OCI-M2 (cell line): ENCODE measurements around the gene ARL4C.

ENCODE experiments used
- DNase-seq: peaks from one replicate; lab custom pipeline; 2025; ENCODE audit not compliant: unreplicated experiment; lab: John Stamatoyannopoulos, UW

ARL4C gene

DNA sequence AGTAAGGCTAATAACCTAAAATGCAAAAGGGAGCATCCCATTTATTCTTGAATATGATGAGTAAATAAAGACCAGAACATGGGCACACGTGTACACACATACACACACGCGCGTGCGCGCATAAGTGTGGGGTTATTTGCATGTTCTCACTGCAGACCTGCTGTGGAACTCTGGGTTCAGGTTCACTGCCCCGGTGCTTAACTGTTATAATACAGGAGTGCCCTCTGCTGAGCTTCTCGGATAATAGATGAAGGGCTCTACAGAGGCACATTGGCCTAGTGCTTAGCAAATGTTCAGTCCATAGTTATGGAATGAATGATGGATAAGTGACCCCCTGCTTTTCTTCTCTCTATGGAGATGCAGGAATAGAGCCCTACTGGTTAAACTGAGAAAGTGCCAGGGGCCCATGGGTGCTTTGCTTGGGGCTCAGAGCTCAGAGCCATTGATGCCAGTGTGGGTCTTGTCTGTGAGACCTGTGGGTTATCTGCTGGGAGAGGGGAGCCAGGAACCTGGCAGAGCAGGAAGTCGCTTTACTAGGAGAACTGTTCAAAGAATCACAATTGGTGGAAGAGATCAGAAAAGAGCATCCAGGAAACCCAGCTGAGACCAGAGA is 3.6 kb upstream of the ARL4C start:
- no peak for DNase-seq

DNA sequence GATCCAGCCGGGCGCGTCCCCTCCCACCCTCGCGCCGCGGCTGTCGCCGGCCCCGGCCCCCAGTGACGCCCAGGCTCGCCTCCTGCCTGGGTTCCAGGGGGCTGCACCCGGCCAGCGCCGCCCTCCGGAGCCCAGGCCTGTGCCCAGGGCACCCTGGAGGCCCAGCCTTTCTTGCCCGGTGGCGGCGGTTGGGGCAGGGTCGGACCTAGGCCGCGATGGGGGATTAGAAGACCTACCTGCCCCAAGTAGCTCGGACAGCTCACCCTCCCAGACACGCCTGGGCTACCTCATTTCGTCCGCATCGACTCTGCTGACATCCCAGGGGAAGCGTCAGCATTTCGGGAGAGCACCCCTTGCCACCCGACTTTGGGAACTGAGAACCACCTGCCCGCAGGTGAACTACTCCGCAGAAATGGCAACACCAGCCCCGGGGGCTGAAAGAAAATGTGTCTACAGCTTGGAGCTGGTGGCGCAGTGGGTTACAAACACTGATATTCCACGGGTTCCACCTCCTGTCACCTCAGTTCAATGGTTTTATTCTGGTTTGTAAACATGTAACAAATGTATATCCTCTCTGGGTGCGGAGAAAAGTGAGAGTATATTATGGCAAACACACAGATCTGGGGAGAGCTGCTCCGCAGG is 834 bp upstream of the ARL4C start:
- no peak for DNase-seq

DNA sequence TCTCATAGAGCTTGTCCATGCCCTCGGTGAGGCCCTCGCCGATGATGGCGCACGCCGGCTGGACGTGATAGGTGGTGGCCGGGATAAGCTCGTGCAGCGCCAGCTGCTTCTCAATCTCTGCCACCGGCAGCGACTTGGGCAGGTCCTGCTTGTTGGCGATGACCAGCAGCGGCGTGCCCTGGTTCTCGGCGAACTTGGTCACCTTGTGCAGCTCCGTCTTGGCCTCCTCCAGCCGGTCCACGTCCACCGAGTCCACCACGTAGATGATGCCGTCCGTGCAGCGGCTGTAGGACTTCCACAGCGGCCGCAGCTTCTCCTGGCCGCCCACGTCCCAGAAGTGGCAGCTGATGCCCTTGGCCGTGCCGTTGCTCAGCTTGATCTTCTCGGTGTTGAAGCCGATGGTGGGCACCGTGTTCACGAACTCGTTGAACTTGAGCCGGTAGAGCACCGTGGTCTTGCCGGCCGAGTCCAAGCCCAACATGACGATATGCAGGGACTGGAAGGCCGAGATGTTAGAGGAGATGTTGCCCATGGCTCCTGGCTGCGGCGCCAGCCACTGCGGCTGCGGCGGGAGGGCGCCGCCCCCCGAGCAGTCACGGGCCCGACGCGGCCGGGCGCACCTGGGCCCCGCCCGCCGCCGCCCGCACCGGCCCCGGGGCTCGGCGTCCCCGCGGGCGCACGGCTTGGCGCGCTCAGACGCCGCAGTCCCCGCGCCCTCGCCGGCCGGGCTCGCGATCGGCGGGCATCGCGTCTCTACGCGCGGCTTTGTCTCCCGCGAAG is 636 bp downstream of the ARL4C start:
- DNase-seq, result no peak

DNA sequence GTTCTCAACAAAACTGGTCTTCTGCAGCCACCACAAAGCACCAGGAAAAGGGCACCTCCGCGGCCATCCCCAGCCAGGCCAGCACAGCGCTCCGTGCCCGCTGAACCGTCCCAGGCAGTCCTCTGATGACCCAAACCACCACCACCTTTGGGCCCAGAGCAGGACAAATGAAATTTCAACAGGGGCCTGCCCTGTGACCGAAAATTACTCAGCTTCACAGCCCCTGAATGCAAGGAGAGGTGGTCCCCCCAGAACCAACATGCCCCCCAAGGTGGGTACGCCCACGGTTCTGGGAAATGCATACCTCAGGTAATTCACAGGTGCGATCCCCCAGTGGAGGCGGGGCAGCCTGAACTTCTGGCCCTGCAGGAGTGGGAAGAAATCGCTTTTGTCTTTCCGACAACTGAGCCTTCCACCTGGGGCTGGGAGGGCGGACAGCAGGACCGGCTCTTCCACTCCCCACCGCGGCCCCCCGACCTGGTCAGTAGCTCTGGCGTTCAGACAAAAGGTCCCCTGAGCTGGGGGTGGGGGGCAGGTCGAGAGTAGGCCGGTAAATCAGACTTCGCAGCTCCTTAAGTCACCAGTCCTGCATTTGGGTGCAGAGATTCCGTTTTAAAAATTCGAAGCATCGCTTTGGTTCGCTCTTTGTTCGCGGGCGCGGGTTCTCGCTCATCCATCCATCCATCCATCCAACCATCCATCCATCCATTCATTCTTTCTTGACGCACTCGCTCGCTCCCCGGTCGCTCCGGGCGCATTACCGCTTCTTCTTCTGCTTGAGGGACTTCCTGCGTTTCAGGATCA is 1.4 kb downstream of the ARL4C start:
- no peak for DNase-seq

DNA sequence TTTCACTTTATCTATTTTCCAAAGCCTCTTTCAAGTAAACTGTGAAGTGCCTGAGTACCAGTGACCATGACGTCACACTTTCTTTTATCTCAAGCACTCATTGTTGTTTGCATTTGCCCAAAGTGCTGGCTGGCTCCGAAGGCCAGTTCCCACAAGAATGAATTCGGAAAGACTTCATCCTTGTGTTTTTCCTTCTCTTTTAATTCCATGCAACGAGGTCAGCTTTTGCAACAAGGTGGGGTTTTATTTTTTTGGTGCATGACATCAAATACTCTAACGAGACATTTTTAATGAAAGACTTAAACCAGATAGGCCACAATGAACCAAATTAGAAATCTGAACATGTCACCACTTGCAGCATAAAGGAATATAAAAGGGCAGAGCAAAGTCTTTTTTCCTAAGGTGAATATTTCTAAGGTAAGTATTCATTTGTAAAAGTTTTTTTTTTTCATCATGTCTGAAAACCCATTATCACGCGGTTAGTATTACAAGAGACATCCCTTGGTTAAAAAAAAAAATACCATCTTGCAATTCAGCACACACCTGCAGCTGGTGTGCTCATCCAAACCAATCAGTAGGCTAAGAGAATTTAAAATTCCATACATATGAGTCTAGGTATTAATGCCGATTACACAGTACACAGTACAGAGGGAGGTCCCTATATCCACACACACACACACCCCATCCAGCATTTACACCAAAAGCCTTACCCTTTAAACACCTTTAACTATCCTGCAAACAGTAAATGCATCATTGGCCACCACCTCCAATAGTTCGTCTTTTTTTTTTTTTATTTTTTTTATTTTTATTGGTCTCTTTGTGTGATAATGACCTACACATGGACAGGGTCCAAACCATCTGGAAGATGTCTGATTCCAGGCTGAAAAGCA is 2.3 kb downstream of the ARL4C start:
- no peak for DNase-seq

DNA sequence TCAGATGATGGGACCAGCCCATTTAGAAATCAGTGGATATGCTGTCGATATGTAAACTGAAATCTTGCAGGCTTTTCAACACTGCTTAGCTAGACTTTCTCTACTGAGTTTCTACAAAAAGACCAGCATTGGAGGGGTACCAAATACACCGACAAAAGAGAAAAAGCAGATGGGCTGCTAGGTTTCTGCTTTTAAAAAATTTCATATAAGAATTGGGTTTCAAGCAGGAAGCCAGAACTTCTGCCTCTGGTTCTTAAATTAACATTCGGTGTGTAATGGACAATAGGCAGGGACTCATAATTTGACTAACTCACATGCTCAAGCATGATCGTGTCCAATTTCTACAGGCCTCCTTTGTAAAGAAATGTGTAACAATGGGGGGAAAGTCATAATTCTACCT is 3.1 kb downstream of the ARL4C start:
- DNase-seq, result no peak

DNA sequence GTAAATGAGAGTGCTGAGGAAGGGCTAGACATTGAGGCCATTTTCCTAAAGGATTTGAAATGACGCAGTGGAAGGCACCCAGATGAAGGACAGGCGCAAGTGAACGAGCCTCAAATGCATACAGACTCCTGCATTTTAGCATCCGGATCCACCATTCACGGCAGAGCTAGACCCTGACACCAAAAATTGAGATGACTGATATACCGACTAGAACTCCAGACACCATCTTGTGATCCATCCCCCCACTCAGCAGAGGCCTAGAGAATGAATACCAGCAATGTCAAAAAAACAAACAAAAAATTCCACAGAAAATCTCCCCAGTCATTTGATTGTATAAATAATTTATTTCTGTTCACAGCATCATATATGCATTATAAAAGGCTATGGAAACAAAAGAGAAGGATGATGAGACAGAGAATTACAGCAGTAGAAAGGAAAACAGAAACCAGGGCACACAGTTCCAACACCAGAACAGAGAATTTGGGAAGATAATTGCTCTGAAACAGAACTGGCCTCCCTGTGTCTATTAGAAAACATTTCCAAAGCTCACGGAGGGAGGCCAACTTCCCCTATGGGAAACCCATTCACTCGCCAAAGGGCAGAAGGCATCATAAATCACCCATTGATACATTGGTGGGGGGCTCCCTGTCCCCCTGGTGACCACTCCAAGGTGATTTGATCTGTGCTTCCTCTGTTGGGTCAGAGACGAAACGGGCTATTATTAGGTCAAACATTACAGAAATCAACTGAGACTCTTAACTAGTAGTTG is 4.0 kb downstream of the ARL4C start:
- DNase-seq, result no peak

DNA sequence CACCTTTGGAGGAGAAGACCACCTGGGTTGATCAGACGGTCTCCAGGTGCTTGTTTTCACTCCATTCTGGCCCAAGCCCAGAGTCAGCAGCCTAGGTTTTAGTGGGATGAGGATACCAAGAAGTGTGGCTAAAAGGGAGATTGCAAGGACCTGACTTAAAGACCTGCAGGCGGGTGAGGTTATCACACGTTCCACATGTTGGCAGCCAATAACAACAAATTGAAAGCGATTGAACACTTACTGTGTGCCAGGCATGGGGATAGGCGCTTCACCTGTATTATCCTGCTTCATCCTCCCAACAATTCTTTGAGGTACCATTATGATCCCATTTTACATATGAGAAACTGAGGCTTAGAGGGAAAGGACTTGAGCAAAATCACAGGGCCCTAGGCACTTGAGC is 5.0 kb downstream of the ARL4C start:
- no peak for DNase-seq

DNA sequence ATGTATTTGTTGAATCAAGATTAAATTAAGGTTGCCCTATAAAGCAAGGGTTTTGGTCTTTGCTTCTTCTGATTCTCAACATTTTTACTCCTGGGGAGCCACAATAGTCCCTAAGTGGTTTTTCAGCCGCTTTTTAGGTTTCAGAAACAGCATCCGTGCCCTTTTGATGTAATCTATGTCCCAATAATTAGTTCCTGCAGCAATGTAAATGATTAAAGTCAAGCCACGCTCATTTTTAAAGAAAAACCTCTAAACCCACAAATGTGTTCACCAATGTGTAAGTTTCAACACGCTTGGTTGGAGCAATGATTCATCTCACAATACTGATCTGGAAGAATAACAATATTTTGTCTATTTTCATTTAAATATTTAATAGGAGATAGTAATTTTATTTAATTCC is 5.6 kb downstream of the ARL4C start:
- DNase-seq, result no peak

DNA sequence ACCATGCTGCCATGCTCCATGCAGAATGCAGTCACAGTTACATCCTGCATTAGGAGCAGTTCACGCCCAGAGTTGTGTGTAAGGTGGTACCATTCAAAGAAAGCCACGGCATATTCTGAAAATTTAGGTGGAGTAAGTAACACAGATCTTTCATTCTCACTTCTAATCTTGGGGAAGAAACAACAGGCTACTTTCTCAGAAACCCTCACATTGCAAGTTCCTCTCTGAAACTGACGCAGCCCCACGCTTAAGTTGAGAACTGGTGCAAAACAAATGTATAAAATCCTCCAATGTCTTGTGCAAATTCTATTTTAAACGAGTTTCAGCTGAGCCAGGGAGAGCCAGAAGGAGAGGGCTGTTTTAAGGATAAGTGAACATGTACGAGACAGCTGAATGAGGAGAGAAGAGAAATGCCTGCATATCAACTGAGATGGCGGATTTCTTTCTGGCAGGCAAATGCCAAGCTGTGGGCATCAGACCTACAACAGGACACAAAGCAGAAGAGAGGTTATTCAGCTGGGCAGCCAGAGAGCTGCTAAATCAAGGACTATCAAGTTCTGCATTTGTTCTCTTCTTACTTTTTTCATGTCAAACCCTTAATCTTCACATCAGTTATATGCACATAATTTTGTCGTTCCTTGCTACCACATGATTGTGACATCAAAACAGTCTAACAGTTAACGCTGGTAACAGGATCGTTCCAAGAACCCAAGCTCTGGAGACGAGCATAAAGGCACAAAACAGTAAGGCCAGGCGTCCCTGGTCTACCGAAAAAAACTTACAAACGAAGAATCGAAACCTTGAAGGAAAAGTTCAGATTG is 6.4 kb downstream of the ARL4C start:
- DNase-seq, result no peak

DNA sequence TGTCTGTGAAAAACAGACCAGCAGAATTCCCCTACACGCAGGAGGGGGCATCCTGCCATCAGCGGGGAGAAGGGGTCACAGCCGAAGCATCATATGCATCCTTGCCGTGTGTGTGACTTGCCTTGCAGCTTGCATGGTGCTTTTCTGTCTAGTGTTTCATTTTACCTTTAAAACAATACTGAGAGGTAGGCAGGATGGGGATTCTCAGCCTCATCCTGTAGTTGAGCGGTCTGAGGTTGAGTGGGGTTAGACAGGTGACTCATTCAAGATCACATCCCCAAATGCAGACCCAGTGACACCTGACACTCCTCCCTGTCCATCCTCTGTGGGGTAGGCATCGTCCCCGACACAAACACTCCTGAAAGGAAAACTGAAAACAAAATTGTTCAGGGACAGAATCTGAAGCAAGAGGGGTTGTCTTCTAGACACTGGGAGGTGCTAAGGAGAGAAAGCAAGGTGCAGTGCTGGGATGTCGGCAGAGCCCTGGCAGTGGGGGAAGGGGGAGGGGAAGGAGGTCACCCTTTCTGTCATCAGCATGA is 7.9 kb downstream of the ARL4C start:
- no peak for DNase-seq

DNA sequence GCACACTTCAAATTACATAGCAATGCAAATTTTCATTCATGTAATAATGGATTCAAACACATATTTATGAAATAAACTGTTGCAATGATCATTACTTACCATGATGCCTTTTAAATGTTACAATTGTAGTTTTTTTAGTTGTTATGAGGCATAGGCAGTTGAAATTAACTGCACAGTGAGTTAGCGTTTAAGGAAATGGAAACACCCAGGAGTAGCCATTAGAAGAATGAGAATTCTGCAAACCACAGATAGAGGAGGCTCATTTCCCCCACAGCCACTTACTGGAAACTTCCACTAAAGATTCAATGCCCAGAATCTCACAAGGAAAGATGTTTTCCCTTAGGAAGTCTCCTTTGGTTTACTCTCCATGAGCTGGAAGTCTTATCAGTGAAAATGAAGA is 8.4 kb downstream of the ARL4C start:
- DNase-seq, result no peak

DNA sequence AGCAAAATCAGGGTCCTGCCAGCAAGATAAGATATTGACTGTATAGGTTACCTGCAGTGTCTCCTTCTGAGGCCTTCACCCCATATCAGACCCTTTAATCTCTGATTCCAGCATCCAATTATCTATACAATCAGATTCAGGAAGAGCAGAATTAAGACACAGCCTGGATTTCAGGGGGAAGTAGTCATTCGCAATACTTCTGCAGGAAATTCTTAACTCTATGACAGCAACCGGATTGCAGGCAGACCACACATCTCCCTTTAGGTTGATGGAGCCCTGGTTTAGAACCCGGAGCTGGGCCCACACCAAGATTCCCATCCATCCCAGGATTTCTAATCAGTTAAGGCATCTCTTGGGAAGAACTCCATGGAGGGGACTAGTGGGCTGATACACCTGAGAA is 9.5 kb downstream of the ARL4C start:
- DNase-seq, result no peak

DNA sequence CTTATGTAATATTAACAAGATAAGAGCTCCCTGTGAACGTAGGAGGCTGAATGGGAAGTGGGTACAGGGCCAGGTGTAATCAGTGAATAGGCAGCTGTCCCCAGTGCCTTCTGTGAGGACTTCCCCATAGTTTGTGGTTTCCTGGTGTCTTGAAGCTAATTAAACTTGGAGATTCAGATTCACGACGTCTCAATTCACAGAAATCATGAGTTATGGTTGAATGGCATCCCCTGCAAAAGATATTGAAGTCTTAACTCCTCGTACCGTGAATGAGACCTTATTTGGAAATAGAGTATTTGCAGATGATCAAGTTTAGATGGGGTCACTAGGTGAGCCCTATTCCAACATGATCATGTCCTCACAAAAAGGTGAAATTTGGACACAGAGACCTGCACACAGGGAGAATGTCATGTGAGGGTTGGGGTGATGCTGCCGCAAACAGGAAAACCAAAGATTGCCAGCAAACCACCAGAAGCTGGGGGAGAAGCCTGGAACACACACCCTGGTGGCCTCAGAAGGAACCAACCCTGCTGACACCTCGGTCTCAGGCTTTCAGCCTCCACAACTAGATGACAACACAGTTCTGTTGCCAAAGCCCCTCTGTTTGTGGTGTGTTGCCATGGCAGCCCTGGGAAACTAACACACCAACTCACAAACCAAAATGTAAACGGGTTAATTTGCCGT is 13.2 kb downstream of the ARL4C start:
- DNase-seq, result no peak

DNA sequence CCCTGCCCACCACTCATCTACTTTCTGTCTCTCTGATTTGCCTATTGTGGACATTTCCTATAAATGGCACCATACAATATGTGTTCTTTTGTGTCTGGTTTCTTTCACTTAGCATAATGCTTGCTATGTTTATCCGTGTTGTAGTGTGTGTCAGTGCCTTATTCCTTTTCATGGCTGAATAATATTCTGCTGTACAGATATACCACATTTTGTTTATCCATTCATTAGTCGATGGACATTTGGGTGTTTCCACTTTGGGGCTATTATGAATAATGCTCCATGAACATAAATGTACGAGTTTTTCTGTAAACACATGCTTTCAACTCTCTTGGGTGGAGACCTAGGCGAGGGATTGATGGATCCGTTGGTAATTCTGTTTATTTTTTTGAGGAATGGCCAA is 15.6 kb downstream of the ARL4C start:
- no peak for DNase-seq

DNA sequence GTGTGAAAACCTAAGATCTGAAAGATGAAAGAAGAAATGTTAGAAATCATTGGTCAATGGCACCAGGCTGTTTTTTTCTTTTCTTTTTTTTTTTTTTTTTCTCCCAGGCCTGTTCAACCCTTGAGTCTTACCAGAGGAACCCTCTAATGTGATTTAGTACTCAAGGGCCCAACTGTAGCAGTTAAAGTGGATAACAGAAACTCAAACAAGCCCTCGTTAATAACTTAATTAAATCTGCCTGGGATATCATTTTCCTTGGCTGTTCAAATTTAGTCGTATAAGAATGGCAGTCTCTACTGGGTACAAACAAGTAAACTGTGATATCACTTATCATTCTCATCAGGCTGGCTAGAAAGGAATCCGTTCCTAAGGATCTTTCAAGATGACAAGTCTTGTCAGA is 16.5 kb downstream of the ARL4C start:
- no peak for DNase-seq

DNA sequence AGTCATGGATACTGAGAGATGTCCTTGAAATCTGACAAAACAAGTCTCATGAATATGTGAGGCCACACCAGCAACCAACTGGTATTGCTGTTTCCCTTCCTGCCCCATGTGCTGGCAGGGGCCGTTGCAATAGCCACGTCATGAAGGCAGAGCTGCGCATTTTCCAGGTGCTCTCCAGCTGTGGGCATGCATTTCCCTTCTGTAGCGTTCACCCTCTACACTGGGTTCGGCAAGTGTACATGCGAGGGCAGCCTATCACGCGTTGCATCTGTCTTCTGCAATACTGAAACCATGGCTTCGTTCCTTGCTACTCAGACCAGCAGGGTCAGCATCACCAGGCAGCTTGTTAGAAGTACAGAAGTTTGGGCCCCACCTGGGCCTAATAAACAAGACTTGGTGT is 17.4 kb downstream of the ARL4C start:
- no peak for DNase-seq

DNA sequence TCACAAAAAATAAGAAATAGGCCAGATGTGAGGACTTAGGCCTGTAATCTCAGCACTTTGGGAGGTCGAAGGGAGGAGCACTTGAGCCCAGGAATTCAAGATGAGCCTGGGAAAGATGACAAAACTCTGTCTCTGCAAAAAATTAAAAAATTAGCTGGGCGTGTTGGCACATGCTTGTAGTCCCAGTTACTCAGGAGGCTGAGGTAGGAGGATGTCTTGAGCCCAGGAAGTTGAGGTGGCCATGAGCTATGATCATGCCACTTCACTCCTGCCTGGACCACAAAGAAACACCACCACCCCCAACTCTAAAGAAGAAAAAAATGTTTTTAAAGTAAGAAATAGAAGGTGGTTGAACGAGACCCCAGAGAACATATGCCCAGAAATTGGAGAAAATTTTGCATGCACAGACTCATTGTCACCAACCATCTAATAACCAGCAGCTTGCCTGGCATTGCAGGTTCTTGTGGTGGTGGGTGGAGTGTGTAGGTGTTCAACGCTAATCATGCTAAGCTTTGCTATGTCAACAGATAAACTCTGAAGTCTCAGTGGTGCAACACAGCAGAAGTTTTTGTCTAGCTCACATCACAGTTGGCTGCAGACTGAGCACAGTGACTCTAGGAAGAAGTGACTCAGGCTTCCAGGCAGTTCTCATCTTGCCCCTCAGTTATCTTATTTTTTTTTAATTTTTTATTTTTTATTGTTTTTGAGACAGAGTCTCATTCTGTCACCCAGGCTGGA is 18.6 kb downstream of the ARL4C start:
- no peak for DNase-seq
